ENCODE measurements around the gene CNGA4.

Gene CNGA4

GRCh38 chr11:6238902-6239301 is at the start of gene CNGA4:
TSS of gene CNGA4 (plus strand) at chr11:6239089. CDS start at chr11:6239207, 118 bp downstream.
- no peak for DNase-seq (ENCODE audit: low read depth in 3 of 3)

- no peak for DNase-seq (ENCODE audit: low read depth in 3 of 3)
These were observed 47.1 kb upstream of the CNGA4 start for GRCh38 chr11:6191742-6192141.

- DNase-seq (ENCODE audit: low read depth in 3 of 3), result no peak
These were observed 44.8 kb upstream of the CNGA4 start for GRCh38 chr11:6194065-6194581.

GRCh38 chr11:6196396-6196795 is 42.5 kb upstream of the CNGA4 start:
- no peak for DNase-seq (ENCODE audit: low read depth in 3 of 3)

GRCh38 chr11:6197466-6198200 is 41.3 kb upstream of the CNGA4 start:
- DNase-seq (ENCODE audit: low read depth in 3 of 3), result no peak

GRCh38 chr11:6199174-6199810 is 39.6 kb upstream of the CNGA4 start, which contains the start of gene OR52W1:
TSS of gene OR52W1 (plus strand) at chr11:6199224. CDS start at chr11:6199224, 0 bp downstream.
- DNase-seq (ENCODE audit: low read depth in 3 of 3), result no peak

GRCh38 chr11:6200975-6201374 is 37.9 kb upstream of the CNGA4 start:
- no peak for DNase-seq (ENCODE audit: low read depth in 3 of 3)

- DNase-seq (ENCODE audit: low read depth in 3 of 3), result no peak
These were observed 37.4 kb upstream of the CNGA4 start for GRCh38 chr11:6201481-6201880.

- DNase-seq (ENCODE audit: low read depth in 3 of 3), result no peak
These were observed 36.8 kb upstream of the CNGA4 start for GRCh38 chr11:6202041-6202440.

GRCh38 chr11:6203327-6203726 is 35.6 kb upstream of the CNGA4 start:
- DNase-seq (ENCODE audit: low read depth in 3 of 3), result no peak

- no peak for DNase-seq (ENCODE audit: low read depth in 3 of 3)
These were observed 34.2 kb upstream of the CNGA4 start for GRCh38 chr11:6204706-6205105.

GRCh38 chr11:6205366-6205765 is 33.5 kb upstream of the CNGA4 start, which contains the start of gene C11orf42:
TSS of gene C11orf42 (plus strand) at chr11:6205557. CDS start at chr11:6205616, 59 bp downstream.
- DNase-seq (ENCODE audit: low read depth in 3 of 3), result no peak

GRCh38 chr11:6206456-6207180 is 32.3 kb upstream of the CNGA4 start:
- no peak for DNase-seq (ENCODE audit: low read depth in 3 of 3)

GRCh38 chr11:6209801-6210200 is 29.1 kb upstream of the CNGA4 start:
- no peak for DNase-seq (ENCODE audit: low read depth in 3 of 3)

- no peak for DNase-seq (ENCODE audit: low read depth in 3 of 3)
These were observed 28.5 kb upstream of the CNGA4 start for GRCh38 chr11:6210274-6210955.

GRCh38 chr11:6214530-6214929 is 24.4 kb upstream of the CNGA4 start:
- no peak for DNase-seq (ENCODE audit: low read depth in 3 of 3)

GRCh38 chr11:6216501-6216900 is 22.4 kb upstream of the CNGA4 start:
- no peak for DNase-seq (ENCODE audit: low read depth in 3 of 3)

GRCh38 chr11:6217722-6218121 is 21.2 kb upstream of the CNGA4 start:
- no peak for DNase-seq (ENCODE audit: low read depth in 3 of 3)

GRCh38 chr11:6219359-6219758 is 19.5 kb upstream of the CNGA4 start:
- no peak for DNase-seq (ENCODE audit: low read depth in 3 of 3)

GRCh38 chr11:6223854-6224253 is 15.0 kb upstream of the CNGA4 start:
- DNase-seq (ENCODE audit: low read depth in 3 of 3), result no peak

GRCh38 chr11:6224421-6224820 is 14.5 kb upstream of the CNGA4 start:
- DNase-seq (ENCODE audit: low read depth in 3 of 3), result no peak

GRCh38 chr11:6225024-6225423 is 13.9 kb upstream of the CNGA4 start:
- DNase-seq (ENCODE audit: low read depth in 3 of 3), result no peak

All from stimulated activated CD4-positive, alpha-beta T cell treated with anti-CD3 and anti-CD28 coated beads, TNF-alpha, amount 100 ng/mL, for 48 hours (primary cell).